HG03108 (cell line): ENCODE measurements around the gene PPP1R3E.
"Not testable (repeated sequence)": the region's sequence is repeated elsewhere in the genome, so short reads cannot be mapped to it uniquely, and the experiment has no call there.

Experiments used
- ATAC-seq: cut with Tn5 transposase; IDR thresholded peaks from one replicate; pipeline ENCODE4 v1.9.1; 2021; ENCODE audit warnings: moderate library complexity; ENCODE audit not compliant: unreplicated experiment

PPP1R3E gene

GRCh38 chr14:23297611-23298277, 4.9 kb downstream of the PPP1R3E start:
- no peak for ATAC-seq

DNA sequence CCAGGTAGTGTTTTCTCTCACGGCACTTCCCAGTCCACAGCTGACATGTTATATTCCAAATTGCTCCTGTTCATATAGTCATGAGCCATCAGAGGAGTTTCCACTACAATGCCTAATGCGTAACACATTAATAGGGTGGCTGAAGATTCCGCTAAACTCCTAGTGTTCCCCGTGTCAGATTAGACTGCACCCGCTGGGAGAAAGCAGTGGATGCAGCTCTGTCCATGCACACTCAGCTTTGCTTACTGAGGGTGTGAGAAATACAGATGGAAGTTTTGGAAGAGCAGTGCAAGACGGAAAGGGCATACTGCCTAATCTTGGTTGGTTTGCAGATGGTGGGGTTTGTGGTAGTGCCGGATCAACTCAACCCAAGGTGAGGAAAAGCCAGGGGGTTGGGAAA, 5.6 kb downstream of the PPP1R3E start:
- ATAC-seq, result no peak

DNA sequence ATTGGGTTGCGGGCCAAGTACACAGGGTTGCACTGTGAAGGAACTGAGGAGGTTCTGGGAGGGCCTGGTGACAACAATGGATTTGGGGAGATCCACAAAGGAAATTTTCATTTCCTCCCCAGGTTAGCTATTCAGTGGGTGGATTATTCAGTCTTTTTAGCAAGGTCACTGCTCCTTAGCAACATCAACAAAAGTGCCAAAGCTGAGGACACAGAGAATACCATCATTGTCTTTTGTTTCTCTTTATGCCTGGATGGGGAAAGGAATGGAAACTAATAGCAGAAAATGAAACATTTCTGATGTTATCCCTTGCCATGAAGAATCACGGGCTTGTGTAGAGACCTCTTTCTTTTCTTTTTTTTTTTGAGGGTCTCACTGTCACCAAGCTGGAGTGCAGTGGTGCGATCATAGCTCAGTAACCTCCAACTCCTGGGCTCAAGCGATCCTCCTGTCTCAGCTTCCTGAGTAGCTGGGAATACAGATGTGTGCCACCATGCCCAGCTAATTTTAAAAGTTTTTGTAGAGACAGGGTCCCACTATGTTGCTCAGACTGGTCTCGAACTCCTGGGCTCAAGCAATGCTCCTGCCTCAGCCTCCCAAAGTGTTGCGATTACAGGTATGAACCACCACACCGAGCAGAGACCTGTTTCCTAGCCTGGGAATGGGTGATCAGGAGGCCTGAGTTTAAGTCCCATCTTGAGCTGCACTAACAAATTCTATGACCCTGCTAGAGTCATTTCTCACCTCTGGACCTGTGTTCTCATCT, 6.5 kb downstream of the PPP1R3E start:
- ATAC-seq, result no peak

DNA sequence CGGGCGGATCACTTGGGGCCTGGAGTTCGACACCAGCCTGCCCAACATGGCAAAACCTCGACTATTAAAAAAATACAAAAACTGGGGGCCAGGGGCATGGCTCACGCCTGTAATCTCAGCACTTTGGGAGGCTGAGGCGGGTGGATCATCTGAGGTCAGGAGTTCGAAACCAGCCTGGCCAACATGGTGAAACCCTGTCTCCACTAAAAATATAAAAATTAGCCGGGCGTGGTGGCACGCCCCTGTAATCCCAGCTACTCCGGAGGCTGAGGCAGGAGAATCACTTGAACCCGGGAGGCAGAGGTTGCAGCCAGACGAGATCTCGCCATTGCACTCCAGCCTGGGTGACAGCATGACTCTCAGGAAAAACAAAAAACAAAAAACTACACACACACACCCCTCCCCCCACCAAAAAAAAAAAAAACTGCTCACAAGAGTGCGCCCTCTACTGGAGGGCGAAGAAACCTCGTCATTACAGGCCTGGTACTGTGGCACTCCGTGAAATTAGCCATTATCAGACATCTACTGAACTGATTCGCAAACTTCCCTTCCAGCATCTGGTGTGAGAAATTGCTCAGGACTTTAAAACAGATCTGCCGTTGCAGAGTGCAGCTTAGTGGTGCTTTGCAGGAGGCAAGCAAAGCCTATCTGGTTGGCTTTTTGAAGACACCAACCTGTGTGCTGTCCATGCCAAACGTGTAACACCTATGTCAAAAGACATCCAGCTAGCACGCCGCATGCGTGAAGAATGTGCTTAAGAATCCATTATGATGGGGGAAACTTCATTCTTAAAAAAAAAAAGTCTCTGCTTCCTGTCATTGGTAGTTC, 7.7 kb downstream of the PPP1R3E start:
- no peak for ATAC-seq

GRCh38 chr14:23286902-23287479, 15.7 kb downstream of the PPP1R3E start:
- no peak for ATAC-seq

- peak; percentile 97 for ATAC-seq
Observed at GRCh38 chr14:23286020-23286901, 16.4 kb downstream of the PPP1R3E start, which contains the start of gene HOMEZ. HOMEZ (minus strand) TSS chr14:23286132; CDS start chr14:23285952, 180 bp downstream.

GRCh38 chr14:23285530-23286019, 17.1 kb downstream of the PPP1R3E start:
- peak; percentile 15 for ATAC-seq

- no peak for ATAC-seq
Observed at GRCh38 chr14:23284654-23285529, 17.8 kb downstream of the PPP1R3E start.

DNA sequence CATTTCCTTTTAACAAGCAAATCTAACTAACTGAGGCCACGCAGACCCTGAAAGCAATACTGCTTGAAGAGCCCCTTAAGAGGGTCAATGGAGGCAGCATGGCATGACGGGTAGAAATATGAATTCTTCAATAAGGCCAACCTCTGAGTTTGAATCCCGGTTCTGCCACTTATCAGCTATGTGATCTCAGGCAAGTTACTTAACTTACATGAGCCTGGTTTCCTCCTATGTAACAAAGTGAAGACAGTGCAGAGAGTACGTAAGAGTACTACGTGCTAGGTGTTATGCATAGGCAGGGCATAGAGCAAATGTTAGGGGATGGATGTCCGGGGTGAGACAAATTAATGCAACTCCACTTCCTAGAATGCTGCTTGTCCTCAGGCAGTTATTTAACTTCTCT, 21.4 kb downstream of the PPP1R3E start:
- no peak for ATAC-seq

DNA sequence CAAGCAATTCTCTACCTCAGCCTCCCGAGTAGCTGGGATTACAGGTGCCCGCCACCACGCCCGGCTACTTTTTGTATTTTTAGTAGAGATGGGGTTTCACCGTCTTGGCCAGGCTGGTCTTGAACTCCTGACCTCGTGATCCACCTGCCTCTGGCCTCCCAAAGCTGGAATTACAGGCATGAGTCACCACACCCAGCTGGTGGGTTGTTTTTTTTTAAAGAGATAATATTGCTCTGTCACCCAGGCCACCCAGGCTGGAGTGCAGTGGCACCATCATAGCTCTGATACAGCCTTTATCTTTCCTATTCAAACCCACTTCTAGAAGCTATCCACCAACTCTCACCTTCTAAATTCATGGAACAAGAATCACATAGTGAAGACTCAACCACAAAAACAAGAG, 24.7 kb downstream of the PPP1R3E start:
- not testable (repeated sequence) for ATAC-seq

GRCh38 chr14:23277189-23277588, 25.5 kb downstream of the PPP1R3E start:
- ATAC-seq, result no peak

DNA sequence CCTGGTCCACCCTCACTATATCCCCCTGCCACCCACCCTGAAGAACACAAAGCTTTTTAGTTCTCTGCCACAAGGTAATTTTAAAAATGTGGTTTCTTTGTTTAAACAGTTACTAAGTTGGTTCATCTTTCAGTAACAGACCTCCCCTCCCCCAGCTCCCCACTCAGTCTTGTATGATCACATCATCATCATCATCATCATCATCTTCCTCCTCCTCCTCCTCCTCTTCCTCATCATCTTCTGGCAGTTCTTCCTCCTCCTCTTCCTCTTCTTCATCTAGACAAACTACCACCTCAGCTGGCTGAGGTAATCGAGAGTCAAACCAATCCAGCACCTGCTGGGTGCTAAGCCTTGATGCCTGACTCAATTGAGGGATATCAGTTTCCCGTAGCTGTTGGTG, 27.2 kb downstream of the PPP1R3E start:
- ATAC-seq, result no peak

DNA sequence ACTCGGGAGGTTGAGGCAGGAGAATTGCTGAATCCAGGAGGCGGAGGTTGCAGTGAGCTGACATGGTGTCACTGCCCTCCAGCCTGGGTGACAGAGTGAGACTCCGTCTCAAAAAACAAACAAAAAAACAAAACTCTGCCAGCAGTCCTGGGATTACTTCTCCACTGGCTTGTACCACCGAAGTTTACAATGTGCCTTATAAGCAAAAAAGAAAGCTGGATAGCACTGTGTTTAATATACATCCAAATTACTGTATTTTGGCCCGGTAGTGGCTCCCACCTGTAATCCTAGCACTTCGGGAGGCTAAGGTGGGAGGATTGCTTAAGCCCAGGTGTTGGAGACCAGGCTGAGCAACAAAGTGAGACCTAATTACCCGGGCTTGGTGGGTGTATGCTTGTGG, 33.5 kb downstream of the PPP1R3E start:
- ATAC-seq, result no peak

DNA sequence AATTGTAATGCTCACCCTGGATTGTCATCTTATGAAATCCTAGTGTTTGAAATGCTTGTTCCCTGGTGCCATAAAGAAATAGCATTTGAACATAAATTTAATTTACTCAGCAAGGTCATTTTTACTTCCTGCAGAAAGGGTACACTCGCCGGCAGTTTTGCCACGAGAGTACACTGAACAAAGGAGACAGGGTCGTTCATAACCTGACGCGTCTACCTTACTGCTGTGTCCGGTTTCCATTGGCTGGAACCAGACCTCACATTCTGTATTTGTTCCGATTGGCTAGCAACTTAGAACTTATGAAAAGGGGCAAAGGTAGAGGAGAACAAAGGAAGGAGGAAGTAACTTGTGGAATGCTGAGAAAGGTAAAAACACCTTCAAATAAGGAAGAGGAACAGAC, 41.8 kb downstream of the PPP1R3E start:
- ATAC-seq, result not testable (repeated sequence)

DNA sequence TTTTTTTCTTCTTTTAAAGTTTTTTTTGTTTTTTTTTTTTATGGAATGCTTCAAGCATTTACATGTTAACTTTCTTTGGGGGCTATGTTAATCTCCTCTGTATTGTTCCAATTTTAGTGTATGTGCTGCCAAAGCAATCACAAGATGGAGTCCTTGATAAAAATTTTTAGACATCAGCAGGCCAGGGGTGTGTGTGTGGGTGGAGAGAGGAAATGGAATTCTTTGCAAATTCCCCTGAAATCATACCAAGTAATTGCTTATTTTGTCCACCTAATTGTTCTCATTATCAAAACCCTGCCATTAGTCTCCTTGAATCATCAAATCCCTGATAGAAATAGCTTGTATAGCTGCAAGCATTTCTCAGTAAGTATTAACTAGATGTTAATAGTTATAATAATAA, 43.2 kb downstream of the PPP1R3E start:
- no peak for ATAC-seq

- ATAC-seq, result no peak
Observed at GRCh38 chr14:23258256-23258655, 44.4 kb downstream of the PPP1R3E start.

DNA sequence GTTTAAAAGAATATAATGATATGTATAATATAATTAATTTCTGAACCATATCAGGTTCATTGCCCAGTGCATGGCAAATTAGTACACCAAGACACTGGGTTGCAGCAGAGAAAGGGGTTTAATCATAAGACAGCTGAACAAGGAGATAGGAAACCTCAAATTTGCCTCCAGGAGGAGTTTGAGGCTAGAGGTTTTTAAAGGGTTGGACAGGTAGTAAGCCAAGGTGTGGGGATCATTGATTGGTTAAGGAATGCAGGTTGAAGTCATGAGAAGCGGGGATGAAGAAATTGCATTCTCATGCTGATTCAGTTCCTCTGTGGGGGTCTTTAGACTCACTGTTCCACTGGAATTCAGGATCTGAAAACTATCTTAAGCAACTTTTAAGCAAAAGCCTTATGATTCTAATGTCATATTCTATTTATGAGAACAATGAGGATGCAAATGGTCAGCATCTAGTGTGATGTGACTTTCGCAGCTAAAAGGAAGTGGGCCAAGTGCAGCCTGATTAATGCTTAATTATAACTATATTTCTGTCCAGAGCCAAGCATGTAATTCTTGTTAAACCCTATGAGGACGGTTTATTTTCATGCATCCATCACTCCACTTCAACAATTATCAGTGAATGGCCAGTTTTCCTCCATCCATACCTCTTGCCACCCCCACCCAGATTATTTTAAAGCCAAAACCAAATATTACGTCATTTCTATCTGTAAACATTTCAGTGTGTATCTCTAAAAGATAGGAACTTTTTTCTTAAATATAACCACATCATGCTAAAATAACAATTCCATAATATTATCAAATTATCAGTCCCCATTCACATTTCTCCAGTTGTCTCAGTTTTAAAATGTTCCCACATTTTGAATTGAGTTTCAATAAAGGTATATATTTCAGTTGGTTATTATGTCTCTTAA, 50.0 kb downstream of the PPP1R3E start:
- no peak for ATAC-seq

- no peak for ATAC-seq
Observed at GRCh38 chr14:23252006-23252405, 50.7 kb downstream of the PPP1R3E start.
